CD4-positive, CD25-positive, alpha-beta regulatory T cell (primary cell): ENCODE measurements around the gene FIZ1. TPM values are rescaled to one million over a fixed set of nuclear protein-coding genes. Genes with fewer than 3 reads are reported as not detected.

Experiments used
- ATAC-seq, 2 donors: fragments of 150-1000 bp; cut with Tn5 transposase; one replicate each; pipeline ENCODE4 v1.10.0; 2021; ENCODE audit warnings: low read depth in 2 of 2, moderate number of reproducible peaks in 2 of 2, moderate library complexity in 1 of 2
- DNase-seq, 3 donors: peaks; one replicate each; pipeline versions ENCODE4 v3.0.0 to v3.0.0-alpha.2; 2012 to 2022; ENCODE audit warnings: mixed read lengths in 1 of 3
- H3K27ac ChIP-seq: one replicate; pipeline ENCODE4 v1.7.0; 2013; ENCODE audit warnings: mild to moderate bottlenecking, low read length; ENCODE audit not compliant: insufficient read depth, poor library complexity, severe bottlenecking
- H3K27me3 ChIP-seq: one replicate; pipeline ENCODE4 v1.7.0; 2013; ENCODE audit warnings: low read length; ENCODE audit not compliant: control insufficient read depth, insufficient read depth
- H3K36me3 ChIP-seq: one replicate; pipeline ENCODE4 v1.7.0; 2013; ENCODE audit warnings: mild to moderate bottlenecking, low read length, moderate library complexity; ENCODE audit not compliant: control insufficient read depth, insufficient read depth
- H3K4me1 ChIP-seq: 2 replicates; pipeline ENCODE4 v1.7.0; 2013; ENCODE audit warnings: mild to moderate bottlenecking, low read length; ENCODE audit not compliant: insufficient read depth, control insufficient read depth, poor library complexity, severe bottlenecking
- H3K4me3 ChIP-seq: one replicate; pipeline ENCODE4 v1.7.0; 2013; ENCODE audit warnings: low read depth, mild to moderate bottlenecking, low read length, moderate library complexity
- H3K9me3 ChIP-seq, 2 experiments: 1 replicate in 1 of 2; 2 replicates in 1 of 2; pipeline ENCODE4 v1.7.0; 2013; ENCODE audit warnings: low read length in 2 of 2, mild to moderate bottlenecking in 1 of 2, moderate library complexity in 1 of 2; ENCODE audit not compliant: control insufficient read depth in 2 of 2
- H3K27ac Mint-ChIP-seq, 3 donors: one replicate each; pipeline ENCODE4 v1.8.0; 2020 to 2022; ENCODE audit warnings: mild to moderate bottlenecking in 3 of 3, mixed read lengths in 3 of 3, moderate library complexity in 2 of 3
- H3K27me3 Mint-ChIP-seq: one replicate; pipeline ENCODE4 v1.8.0; 2022; ENCODE audit warnings: mild to moderate bottlenecking, mixed read lengths
- H3K36me3 Mint-ChIP-seq: one replicate; pipeline ENCODE4 v1.8.0; 2020; ENCODE audit warnings: mixed read lengths
- H3K4me1 Mint-ChIP-seq, 4 donors: one replicate each; pipeline ENCODE4 v1.8.0; 2020 to 2022; ENCODE audit warnings: mixed read lengths in 4 of 4, mild to moderate bottlenecking in 1 of 4
- H3K4me3 Mint-ChIP-seq, 4 donors: one replicate each; pipeline ENCODE4 v1.8.0; 2020 to 2022; ENCODE audit warnings: mild to moderate bottlenecking in 4 of 4, mixed read lengths in 4 of 4, moderate library complexity in 3 of 4
- H3K9me3 Mint-ChIP-seq, 7 donors: one replicate each; pipeline ENCODE4 v1.8.0; 2020 to 2022; ENCODE audit warnings: mixed read lengths in 7 of 7, mild to moderate bottlenecking in 3 of 7, moderate library complexity in 2 of 7
- polyA plus RNA-seq, 4 donors: library from polyadenylated mRNA; unstranded; fragments of 300-500 nt; fragmentation: Illumina TruSeq; gene quantifications; one replicate each; pipeline ENCODE4 v1.2.3, GENCODE V29; 2021
- total RNA-seq: library from RNA; stranded (reverse); gene quantifications from one replicate; pipeline ENCODE4 v1.2.3, GENCODE V29; 2022

Gene FIZ1
- total and polyA plus RNA-seq, 5 donors from 2014 or later, result 1.3 to 13.0 (median 1.6) TPM

GRCh38 chr19:55621673-55622231, 22.4 kb upstream of the FIZ1 start:
- Mint-ChIP-seq H3K9me3 (no peaks in the 10 kb centered on the region), H3K27ac (no peak overlapping the region), H3K4me1 (peaks cover 11 to 49% (median 23%) of the 10 kb centered on the region in 4 donors), H3K27me3 (no peaks in the 10 kb centered on the region), H3K4me3 (no peak overlapping the region), H3K36me3 (peaks cover 10% of the 10 kb centered on the region)
- Histone ChIP-seq H3K36me3 (no peaks in the 10 kb centered on the region), H3K27me3 (no peaks in the 10 kb centered on the region), H3K4me3 (no peak overlapping the region), H3K4me1 (peaks cover 28% of the 10 kb centered on the region), H3K9me3 (no peaks in the 10 kb centered on the region), H3K27ac (no peak overlapping the region)
- DNase-seq (no peak), ATAC-seq (no peak)

- peaks cover 8 to 46% (median 18%) of the 10 kb centered on the region in 4 donors for H3K4me1 Mint-ChIP-seq
- ATAC-seq (no peak), DNase-seq (no peak)
- H3K27ac Mint-ChIP-seq, result no peak overlapping the region
- H3K36me3 Mint-ChIP-seq, result peaks cover 10% of the 10 kb centered on the region
- Histone ChIP-seq H3K27ac (no peak overlapping the region), H3K36me3 (no peaks in the 10 kb centered on the region), H3K4me1 (peaks cover 23% of the 10 kb centered on the region), H3K4me3 (no peak overlapping the region), H3K27me3 (no peaks in the 10 kb centered on the region), H3K9me3 (no peaks in the 10 kb centered on the region)
- no peaks in the 10 kb centered on the region for H3K27me3 Mint-ChIP-seq
- H3K4me3 Mint-ChIP-seq, result no peak overlapping the region
- no peaks in the 10 kb centered on the region for H3K9me3 Mint-ChIP-seq
These were observed 21.9 kb upstream of the FIZ1 start for GRCh38 chr19:55621205-55621672.

GRCh38 chr19:55620410-55621204, 21.3 kb upstream of the FIZ1 start:
- Mint-ChIP-seq H3K27me3 (no peaks in the 10 kb centered on the region), H3K27ac (peak overlapping the region in 2 of 3 donors; percentile 55 to 82), H3K9me3 (no peaks in the 10 kb centered on the region), H3K4me3 (peak overlapping the region in 1 of 4 donors; percentile 16), H3K36me3 (peaks cover 10% of the 10 kb centered on the region), H3K4me1 (peaks cover 5 to 40% (median 14%) of the 10 kb centered on the region in 4 donors)
- Histone ChIP-seq H3K27me3 (no peaks in the 10 kb centered on the region), H3K9me3 (no peaks in the 10 kb centered on the region), H3K4me3 (no peak overlapping the region), H3K27ac (no peak overlapping the region), H3K4me1 (peaks cover 17% of the 10 kb centered on the region), H3K36me3 (no peaks in the 10 kb centered on the region)
- ATAC-seq, result no peak
- no peak for DNase-seq

- DNase-seq (no peak), ATAC-seq (no peak)
- Mint-ChIP-seq H3K27ac (no peak overlapping the region), H3K9me3 (no peaks in the 10 kb centered on the region), H3K4me3 (no peak overlapping the region), H3K36me3 (peaks cover 10% of the 10 kb centered on the region), H3K4me1 (peaks cover 5 to 30% (median 11%) of the 10 kb centered on the region in 4 donors), H3K27me3 (no peaks in the 10 kb centered on the region)
- Histone ChIP-seq H3K36me3 (no peaks in the 10 kb centered on the region), H3K27me3 (no peaks in the 10 kb centered on the region), H3K27ac (no peak overlapping the region), H3K4me1 (peaks cover 7% of the 10 kb centered on the region), H3K4me3 (no peak overlapping the region), H3K9me3 (no peaks in the 10 kb centered on the region)
These were observed 20.0 kb upstream of the FIZ1 start for GRCh38 chr19:55619286-55619685.

- DNase-seq (no peak), ATAC-seq (no peak)
- Histone ChIP-seq H3K27me3 (no peaks in the 10 kb centered on the region), H3K4me1 (peaks cover under 1% of the 10 kb centered on the region), H3K27ac (no peak overlapping the region), H3K4me3 (no peak overlapping the region), H3K36me3 (no peaks in the 10 kb centered on the region), H3K9me3 (no peaks in the 10 kb centered on the region)
- Mint-ChIP-seq H3K27me3 (no peaks in the 10 kb centered on the region), H3K4me1 (peaks cover 0 to 23% (median 4%) of the 10 kb centered on the region in 4 donors), H3K36me3 (peaks cover 10% of the 10 kb centered on the region), H3K9me3 (no peaks in the 10 kb centered on the region), H3K4me3 (no peak overlapping the region), H3K27ac (no peak overlapping the region)
These were observed 19.1 kb upstream of the FIZ1 start for GRCh38 chr19:55618426-55618825.

- no peak overlapping the region for H3K4me3 Mint-ChIP-seq
- Histone ChIP-seq H3K9me3 (no peaks in the 10 kb centered on the region), H3K4me1 (no peaks in the 10 kb centered on the region), H3K36me3 (no peaks in the 10 kb centered on the region), H3K27ac (no peak overlapping the region), H3K4me3 (no peak overlapping the region), H3K27me3 (no peaks in the 10 kb centered on the region)
- DNase-seq, result no peak
- H3K4me1 Mint-ChIP-seq, result peaks cover 0 to 27% (median 7%) of the 10 kb centered on the region in 4 donors
- peaks cover 0 to 2% (median 0%) of the 10 kb centered on the region in 7 donors for H3K9me3 Mint-ChIP-seq
- H3K36me3 Mint-ChIP-seq, result peaks cover 15% of the 10 kb centered on the region
- no peak for ATAC-seq
- H3K27ac Mint-ChIP-seq, result peak overlapping the region in 2 of 3 donors; percentile 32 to 63
- H3K27me3 Mint-ChIP-seq, result no peaks in the 10 kb centered on the region
These were observed 18.1 kb upstream of the FIZ1 start for GRCh38 chr19:55617426-55617825.

GRCh38 chr19:55616395-55616875, 17.1 kb upstream of the FIZ1 start:
- H3K27me3 Mint-ChIP-seq, result no peaks in the 10 kb centered on the region
- DNase-seq (no peak), ATAC-seq (no peak)
- Histone ChIP-seq H3K9me3 (no peaks in the 10 kb centered on the region), H3K4me1 (no peaks in the 10 kb centered on the region), H3K4me3 (no peak overlapping the region), H3K27me3 (no peaks in the 10 kb centered on the region), H3K27ac (no peak overlapping the region), H3K36me3 (no peaks in the 10 kb centered on the region)
- peaks cover 0 to 36% (median 14%) of the 10 kb centered on the region in 4 donors for H3K4me1 Mint-ChIP-seq
- H3K27ac Mint-ChIP-seq, result no peak overlapping the region
- no peak overlapping the region for H3K4me3 Mint-ChIP-seq
- H3K9me3 Mint-ChIP-seq, result peaks cover 0 to 2% (median 0%) of the 10 kb centered on the region in 7 donors
- H3K36me3 Mint-ChIP-seq, result peaks cover 15% of the 10 kb centered on the region
